Spinal cord (tissue), 10 donors: Measurements from ENCODE around the gene GRIK1. TPM values are rescaled to one million over a fixed set of nuclear protein-coding genes. Genes with fewer than 3 reads are reported as not detected.

Experiments used
- DNase-seq, 6 donors: peaks; one replicate each; pipeline versions ENCODE4 v3.0.0 to v3.0.0-alpha.2; 2013 to 2015; ENCODE audit warnings: low spot score in 6 of 6, low read depth in 4 of 6
- H3K27ac ChIP-seq: one replicate; pipeline ENCODE4 v1.5.1; 2013; ENCODE audit warnings: low read depth, low read length, control low read depth
- H3K27me3 ChIP-seq: one replicate; pipeline ENCODE4 v1.6.1; 2013; ENCODE audit warnings: low read length; ENCODE audit not compliant: control insufficient read depth, insufficient read depth
- H3K36me3 ChIP-seq: one replicate; pipeline ENCODE4 v1.6.1; 2013; ENCODE audit warnings: low read length; ENCODE audit not compliant: control insufficient read depth, insufficient read depth
- H3K4me1 ChIP-seq: one replicate; pipeline ENCODE4 v1.6.1; 2013; ENCODE audit warnings: low read length; ENCODE audit not compliant: control insufficient read depth, insufficient read depth
- H3K4me3 ChIP-seq: one replicate; pipeline ENCODE4 v1.5.1; 2013; ENCODE audit warnings: low read depth, low read length, control low read depth
- H3K9me3 ChIP-seq: one replicate; pipeline ENCODE4 v1.6.1; 2013; ENCODE audit warnings: low read length; ENCODE audit not compliant: control insufficient read depth, insufficient read depth
- WGBS: methylation state at CpG from one replicate; pipeline ENCODE4 v1.1.5; 2013; ENCODE audit warnings: missing lambda C conversion rate; ENCODE audit not compliant: insufficient coverage; 5-methylcytosine and 5-hydroxymethylcytosine counted together
- polyA plus RNA-seq, 2 donors: library from polyadenylated mRNA; unstranded; fragments of 120-200 nt; gene quantifications; one replicate each; pipeline ENCODE4 v1.2.1, GENCODE V29; 2013; ENCODE audit not compliant: insufficient read length in 2 of 2
- total RNA-seq, 2 donors: library from RNA; depleted of rRNA in 1 of 2; stranded (reverse); fragments of 120-200 nt in 1 of 2; fragments of >200 nt in 1 of 2; gene quantifications; one replicate each; pipeline versions ENCODE4 v1.2.3 to v1.2.4, GENCODE V29; 2013 to 2014
- donor health status: healthy.

Gene GRIK1
- total and polyA plus RNA-seq, 4 donors, result 12.0 to 35.0 (median 29.6) TPM

- peak in 1 of 6 donors; percentile 21 for DNase-seq
- 71% methylated on average over 3 of the region's 3 CpGs for WGBS
- H3K27ac ChIP-seq, result no peak overlapping the region
- no peak overlapping the region for H3K4me3 ChIP-seq
- peaks cover 1% of the 10 kb centered on the region for H3K4me1 ChIP-seq
- H3K36me3 ChIP-seq, result no peaks in the 10 kb centered on the region
- peaks cover under 1% of the 10 kb centered on the region for H3K27me3 ChIP-seq
- H3K9me3 ChIP-seq, result no peaks in the 10 kb centered on the region
Measured at GRCh38 chr21:29933088-29933487, 6.7 kb downstream of the GRIK1 start.

- Histone ChIP-seq H3K4me3 (no peak overlapping the region), H3K4me1 (no peaks in the 10 kb centered on the region), H3K36me3 (no peaks in the 10 kb centered on the region), H3K27me3 (no peaks in the 10 kb centered on the region), H3K27ac (no peak overlapping the region), H3K9me3 (no peaks in the 10 kb centered on the region)
- 77% methylated on average over 2 of the region's 4 CpGs for WGBS
- DNase-seq, result no peak
Measured at GRCh38 chr21:29928537-29928936, 11.3 kb downstream of the GRIK1 start.

- Histone ChIP-seq H3K27me3 (no peaks in the 10 kb centered on the region), H3K4me3 (no peak overlapping the region), H3K27ac (no peak overlapping the region), H3K36me3 (no peaks in the 10 kb centered on the region), H3K9me3 (no peaks in the 10 kb centered on the region), H3K4me1 (no peaks in the 10 kb centered on the region)
- no peak for DNase-seq
- no CpG with 5 or more reads among the region's 1 CpG for WGBS
Measured at GRCh38 chr21:29920938-29921337, 18.9 kb downstream of the GRIK1 start.

DNA sequence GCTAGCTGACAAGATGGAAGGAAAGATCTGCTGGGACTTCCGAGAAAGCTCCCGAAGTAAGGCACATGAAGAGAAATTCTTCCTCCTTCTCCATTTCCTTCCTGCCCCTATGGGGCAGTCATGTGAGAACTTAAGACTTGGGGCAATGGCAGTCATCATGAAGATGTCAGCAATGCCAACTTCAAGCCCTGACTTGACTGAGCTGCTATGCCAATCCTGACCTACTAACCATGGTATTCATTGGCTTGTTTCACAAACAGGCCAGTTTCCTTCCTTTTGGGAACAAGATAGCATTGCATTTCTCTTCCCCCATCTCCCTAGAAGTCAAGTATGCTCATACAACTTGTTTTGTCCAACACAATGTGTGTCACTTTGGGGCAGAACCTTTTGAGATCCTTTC is 25.5 kb downstream of the GRIK1 start:
- Histone ChIP-seq H3K36me3 (no peaks in the 10 kb centered on the region), H3K4me1 (no peaks in the 10 kb centered on the region), H3K27me3 (no peaks in the 10 kb centered on the region), H3K9me3 (no peaks in the 10 kb centered on the region), H3K4me3 (no peak overlapping the region), H3K27ac (no peak overlapping the region)
- no peak for DNase-seq
- WGBS, result no CpG with 5 or more reads among the region's 2 CpGs

DNA sequence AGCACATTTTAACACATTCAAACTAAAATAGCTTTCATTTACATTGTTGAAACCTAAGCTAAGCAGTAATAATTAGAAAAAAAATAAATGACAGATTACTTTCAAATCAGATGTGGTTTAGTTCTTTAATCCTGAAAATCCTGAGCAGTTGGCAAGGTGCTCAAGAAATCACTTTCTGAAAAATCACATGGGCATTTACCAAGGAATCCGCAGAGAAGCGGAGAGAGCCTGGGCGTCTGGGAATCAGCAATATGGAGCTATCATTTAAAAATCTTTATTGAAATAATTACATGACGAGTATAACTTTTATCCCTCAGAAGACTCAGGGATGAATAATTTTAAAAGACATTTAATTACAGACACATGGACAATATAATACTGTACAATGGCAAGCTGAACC is 30.2 kb downstream of the GRIK1 start:
- Histone ChIP-seq H3K36me3 (no peaks in the 10 kb centered on the region), H3K4me3 (no peak overlapping the region), H3K27me3 (no peaks in the 10 kb centered on the region), H3K9me3 (no peaks in the 10 kb centered on the region), H3K4me1 (no peaks in the 10 kb centered on the region), H3K27ac (no peak overlapping the region)
- no peak for DNase-seq
- WGBS, result no CpG with 5 or more reads among the region's 4 CpGs

DNA sequence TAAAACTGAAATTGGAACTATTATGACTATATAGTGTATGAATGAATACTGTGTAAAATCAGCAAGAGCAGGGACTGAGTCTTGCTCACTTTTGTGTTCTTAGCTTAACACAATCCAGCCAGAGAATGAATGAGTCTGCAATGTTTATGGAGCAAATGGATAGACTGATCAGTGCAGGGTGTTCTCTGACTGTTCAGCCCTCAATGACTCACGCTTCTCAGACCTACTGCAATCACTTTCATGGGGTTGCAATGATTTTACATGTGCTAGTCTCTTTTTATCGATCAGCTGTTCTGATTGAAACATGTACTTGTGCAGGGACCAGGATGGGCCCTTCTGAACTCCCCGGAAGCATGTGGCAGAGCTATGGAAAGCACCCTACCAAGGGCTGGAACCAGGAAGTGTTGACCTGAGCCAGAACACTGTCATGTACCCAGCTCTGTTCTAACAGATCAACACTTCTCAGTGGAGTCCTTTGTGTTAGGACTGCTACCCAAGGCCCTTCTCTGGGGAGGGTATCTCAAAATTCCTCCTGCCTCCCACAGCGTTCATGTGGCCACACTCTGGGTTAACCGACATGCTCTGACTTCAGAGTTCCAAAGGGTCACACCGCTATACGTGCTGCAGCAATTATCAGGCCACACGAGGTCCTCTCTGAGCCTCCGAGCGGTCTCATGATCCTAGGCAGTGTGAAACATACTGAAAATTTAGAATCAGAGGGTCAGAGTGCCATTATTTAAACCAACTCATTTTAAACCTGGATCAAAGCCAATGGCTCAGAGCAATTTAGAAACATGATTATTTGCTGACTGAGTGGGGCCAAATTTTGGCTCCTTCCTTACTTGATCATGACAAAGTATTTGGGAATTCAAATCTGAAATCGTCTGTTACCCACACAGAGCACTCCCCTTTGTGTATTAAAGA is 35.2 kb downstream of the GRIK1 start:
- Histone ChIP-seq H3K27me3 (no peaks in the 10 kb centered on the region), H3K9me3 (no peaks in the 10 kb centered on the region), H3K4me1 (no peaks in the 10 kb centered on the region), H3K36me3 (no peaks in the 10 kb centered on the region), H3K4me3 (no peak overlapping the region), H3K27ac (no peak overlapping the region)
- no peak for DNase-seq
- WGBS, result 89% methylated on average over 7 of the region's 11 CpGs

DNA sequence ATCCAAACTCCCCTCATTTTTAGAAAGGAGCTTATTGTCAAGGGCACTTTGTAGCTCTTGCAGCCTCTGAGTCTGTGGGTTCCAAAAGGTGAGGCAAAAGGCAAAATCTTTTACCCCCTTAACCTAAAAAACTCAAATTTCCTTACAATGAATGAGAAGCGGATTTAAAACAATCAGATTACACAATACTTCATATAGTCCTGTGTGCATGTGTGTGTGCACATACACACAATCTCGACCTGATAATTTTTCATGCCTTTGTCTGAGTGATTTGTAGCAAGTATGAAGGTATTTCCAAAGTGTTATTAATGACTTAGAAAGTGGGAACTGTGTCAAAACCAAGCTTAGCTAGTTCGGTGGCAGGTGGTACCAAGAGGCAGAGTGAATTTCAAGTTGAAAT is 42.9 kb downstream of the GRIK1 start:
- no peaks in the 10 kb centered on the region for H3K4me1 ChIP-seq
- no peak overlapping the region for H3K4me3 ChIP-seq
- H3K9me3 ChIP-seq, result no peaks in the 10 kb centered on the region
- no peak overlapping the region for H3K27ac ChIP-seq
- H3K36me3 ChIP-seq, result no peaks in the 10 kb centered on the region
- no peak for DNase-seq
- H3K27me3 ChIP-seq, result no peaks in the 10 kb centered on the region
- WGBS, result 80% methylated on average over 1 of the region's 3 CpGs

DNA sequence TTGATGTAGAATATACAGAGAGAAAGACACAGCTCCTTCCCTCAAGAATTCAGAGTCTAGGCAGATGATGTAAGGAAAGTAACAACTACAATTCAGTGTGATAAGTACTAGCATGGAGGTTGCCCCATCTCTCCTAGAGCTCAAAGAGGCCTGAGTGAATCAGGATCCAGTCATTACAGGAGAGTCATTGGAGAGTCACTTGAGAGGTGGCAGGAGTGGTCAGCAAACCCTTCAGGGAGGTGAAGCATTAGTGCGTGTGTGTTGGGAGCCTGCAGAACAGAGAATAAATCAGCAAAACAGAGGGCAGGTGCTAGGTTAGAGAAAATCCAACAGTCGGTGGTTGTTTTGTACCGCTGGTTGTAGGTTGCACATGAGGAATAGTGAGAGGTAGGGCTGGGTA is 46.1 kb downstream of the GRIK1 start:
- Histone ChIP-seq H3K4me1 (no peaks in the 10 kb centered on the region), H3K36me3 (no peaks in the 10 kb centered on the region), H3K9me3 (no peaks in the 10 kb centered on the region), H3K4me3 (no peak overlapping the region), H3K27ac (no peak overlapping the region), H3K27me3 (no peaks in the 10 kb centered on the region)
- WGBS, result 96% methylated on average over 3 of the region's 3 CpGs
- DNase-seq, result no peak

GRCh38 chr21:29892379-29892778 is 47.4 kb downstream of the GRIK1 start:
- no peaks in the 10 kb centered on the region for H3K36me3 ChIP-seq
- DNase-seq, result peak in 1 of 6 donors; percentile 10
- no peaks in the 10 kb centered on the region for H3K27me3 ChIP-seq
- no peak overlapping the region for H3K4me3 ChIP-seq
- H3K4me1 ChIP-seq, result no peaks in the 10 kb centered on the region
- no peaks in the 10 kb centered on the region for H3K9me3 ChIP-seq
- 75% methylated on average over 5 of the region's 6 CpGs for WGBS
- H3K27ac ChIP-seq, result no peak overlapping the region

- no peaks in the 10 kb centered on the region for H3K36me3 ChIP-seq
- no CpG with 5 or more reads among the region's 2 CpGs for WGBS
- H3K4me3 ChIP-seq, result no peak overlapping the region
- H3K4me1 ChIP-seq, result no peaks in the 10 kb centered on the region
- no peaks in the 10 kb centered on the region for H3K27me3 ChIP-seq
- no peak for DNase-seq
- H3K27ac ChIP-seq, result no peak overlapping the region
- H3K9me3 ChIP-seq, result no peaks in the 10 kb centered on the region
Measured at GRCh38 chr21:29888437-29888836, 51.4 kb downstream of the GRIK1 start.
